Measurements from ENCODE around the gene RALGAPA2. TPM values are rescaled to one million over a fixed set of nuclear protein-coding genes. Genes with fewer than 3 reads are reported as not detected.

The RALGAPA2 gene
- total RNA-seq, 1 donor: 6.2 TPM

DNA sequence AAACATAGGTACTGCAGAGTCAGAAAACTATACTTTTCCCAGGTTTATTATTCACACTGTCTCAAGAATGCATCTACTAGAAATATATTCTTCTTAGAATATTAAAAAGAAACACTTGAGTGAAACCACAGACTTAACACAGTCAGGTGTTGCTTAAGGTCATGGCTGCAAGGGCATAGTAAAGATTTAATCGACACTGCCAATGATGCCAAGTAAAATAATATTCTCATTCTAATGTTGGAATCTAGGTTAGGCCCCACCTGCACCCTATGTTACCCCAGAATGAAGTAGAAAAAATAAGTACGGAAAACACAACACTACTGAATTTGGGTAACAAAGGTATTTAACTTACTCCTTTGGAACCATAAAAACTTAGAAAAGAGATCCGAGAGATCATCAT, 155.0 kb downstream of the RALGAPA2 start:
- Histone ChIP-seq H3K9me3 (ENCODE audit: low read depth, low read length) (no peaks in the 10 kb centered on the region), H2AFZ (ENCODE audit: low read length) (no peak overlapping the region), H3K27ac (ENCODE audit: low read depth, low read length) (no peak overlapping the region), H3K36me3 (ENCODE audit: insufficient read depth, low read length) (no peaks in the 10 kb centered on the region), H3K27me3 (ENCODE audit: insufficient read depth, low read length) (no peaks in the 10 kb centered on the region), H3K4me3 (ENCODE audit: insufficient read depth, low read length) (no peak overlapping the region), H3K79me2 (ENCODE audit: insufficient read depth, low read length) (no peaks in the 10 kb centered on the region), H4K20me1 (ENCODE audit: insufficient read depth, low read length) (no peaks in the 10 kb centered on the region), H3K4me1 (ENCODE audit: insufficient read depth, low read length) (no peaks in the 10 kb centered on the region), H3K4me2 (ENCODE audit: insufficient read depth, low read length) (no peak overlapping the region)
- no peak for DNase-seq (ENCODE audit: insufficient read length, low spot score, missing footprints)
- TF ChIP-seq CTCF (IDR thresholded peaks at IDR 0.05; ENCODE audit: extremely low read depth, low read depth, low read length): no peak

GRCh38 chr20:20555838-20556237, 156.6 kb downstream of the RALGAPA2 start:
- Histone ChIP-seq H3K27ac (ENCODE audit: low read depth, low read length) (no peak overlapping the region), H3K4me1 (ENCODE audit: insufficient read depth, low read length) (no peaks in the 10 kb centered on the region), H3K79me2 (ENCODE audit: insufficient read depth, low read length) (no peaks in the 10 kb centered on the region), H4K20me1 (ENCODE audit: insufficient read depth, low read length) (no peaks in the 10 kb centered on the region), H3K36me3 (ENCODE audit: insufficient read depth, low read length) (no peaks in the 10 kb centered on the region), H3K27me3 (ENCODE audit: insufficient read depth, low read length) (no peaks in the 10 kb centered on the region), H3K4me3 (ENCODE audit: insufficient read depth, low read length) (no peak overlapping the region), H2AFZ (ENCODE audit: low read length) (no peak overlapping the region), H3K9me3 (ENCODE audit: low read depth, low read length) (no peaks in the 10 kb centered on the region), H3K4me2 (ENCODE audit: insufficient read depth, low read length) (no peak overlapping the region)
- TF ChIP-seq CTCF (IDR thresholded peaks at IDR 0.05; ENCODE audit: extremely low read depth, low read depth, low read length): no peak
- DNase-seq (ENCODE audit: insufficient read length, low spot score, missing footprints): no peak

GRCh38 chr20:20554951-20555350, 157.5 kb downstream of the RALGAPA2 start:
- Histone ChIP-seq H3K79me2 (ENCODE audit: insufficient read depth, low read length) (no peaks in the 10 kb centered on the region), H2AFZ (ENCODE audit: low read length) (no peak overlapping the region), H3K4me1 (ENCODE audit: insufficient read depth, low read length) (no peaks in the 10 kb centered on the region), H3K27me3 (ENCODE audit: insufficient read depth, low read length) (no peaks in the 10 kb centered on the region), H3K27ac (ENCODE audit: low read depth, low read length) (no peak overlapping the region), H3K9me3 (ENCODE audit: low read depth, low read length) (no peaks in the 10 kb centered on the region), H4K20me1 (ENCODE audit: insufficient read depth, low read length) (no peaks in the 10 kb centered on the region), H3K4me3 (ENCODE audit: insufficient read depth, low read length) (no peak overlapping the region), H3K4me2 (ENCODE audit: insufficient read depth, low read length) (no peak overlapping the region), H3K36me3 (ENCODE audit: insufficient read depth, low read length) (no peaks in the 10 kb centered on the region)
- no peak for DNase-seq (ENCODE audit: insufficient read length, low spot score, missing footprints)
- TF ChIP-seq CTCF (IDR thresholded peaks at IDR 0.05; ENCODE audit: extremely low read depth, low read depth, low read length): no peak

DNA sequence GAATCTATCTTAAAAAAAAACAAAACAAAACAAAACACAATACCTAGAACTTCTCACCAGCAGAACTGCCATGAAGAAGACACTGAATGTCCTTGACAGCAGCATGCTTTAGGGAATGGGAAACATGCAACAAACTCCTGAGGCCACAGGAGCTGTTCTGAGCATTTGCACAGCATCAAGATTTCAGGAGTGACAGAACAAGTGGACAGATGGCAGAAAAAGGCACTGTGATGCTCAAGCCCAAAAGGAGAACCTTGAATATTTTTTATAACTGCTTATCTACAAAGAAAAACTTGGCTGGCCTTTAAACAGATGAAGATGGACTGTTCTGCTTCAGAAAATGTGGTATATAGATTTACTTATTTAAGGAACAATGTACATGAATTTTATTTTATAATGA, 158.9 kb downstream of the RALGAPA2 start:
- Histone ChIP-seq H3K9me3 (ENCODE audit: low read depth, low read length) (no peaks in the 10 kb centered on the region), H3K4me3 (ENCODE audit: insufficient read depth, low read length) (no peak overlapping the region), H3K79me2 (ENCODE audit: insufficient read depth, low read length) (no peaks in the 10 kb centered on the region), H3K4me2 (ENCODE audit: insufficient read depth, low read length) (no peak overlapping the region), H3K36me3 (ENCODE audit: insufficient read depth, low read length) (no peaks in the 10 kb centered on the region), H4K20me1 (ENCODE audit: insufficient read depth, low read length) (no peaks in the 10 kb centered on the region), H3K4me1 (ENCODE audit: insufficient read depth, low read length) (no peaks in the 10 kb centered on the region), H3K27me3 (ENCODE audit: insufficient read depth, low read length) (no peaks in the 10 kb centered on the region), H2AFZ (ENCODE audit: low read length) (no peak overlapping the region), H3K27ac (ENCODE audit: low read depth, low read length) (no peak overlapping the region)
- no peak for DNase-seq (ENCODE audit: insufficient read length, low spot score, missing footprints)
- no peak for TF ChIP-seq CTCF (IDR thresholded peaks at IDR 0.05; ENCODE audit: extremely low read depth, low read depth, low read length)

All from osteoblast (primary cell).